ENCODE data around the gene HES1.
A peak's percentile ranks its signal among the peaks of the same experiment; 100 is the strongest.
"Not testable (repeated sequence)": the region's sequence is repeated elsewhere in the genome, so short reads cannot be mapped to it uniquely, and the experiment has no call there.

The HES1 gene

GRCh38 chr3:194121891-194122631 lies 13.9 kb upstream of the HES1 start:
- no peak for DNase-seq (ENCODE audit: low read depth)
- no peak overlapping the region for H3K4me3 ChIP-seq (ENCODE audit: low read depth, low read length)

GRCh38 chr3:194123726-194124125 lies 12.2 kb upstream of the HES1 start:
- no peak for DNase-seq (ENCODE audit: low read depth)
- no peak overlapping the region for H3K4me3 ChIP-seq (ENCODE audit: low read depth, low read length)

GRCh38 chr3:194124193-194124592 lies 11.8 kb upstream of the HES1 start:
- no peak overlapping the region for H3K4me3 ChIP-seq (ENCODE audit: low read depth, low read length)
- DNase-seq (ENCODE audit: low read depth), result no peak

GRCh38 chr3:194125442-194125841 lies 10.5 kb upstream of the HES1 start:
- DNase-seq (ENCODE audit: low read depth), result no peak
- no peak overlapping the region for H3K4me3 ChIP-seq (ENCODE audit: low read depth, low read length)

- no peak for DNase-seq (ENCODE audit: low read depth)
These were observed 9.2 kb upstream of the HES1 start for GRCh38 chr3:194126790-194127189.

GRCh38 chr3:194128202-194128918 lies 7.6 kb upstream of the HES1 start:
- DNase-seq (ENCODE audit: low read depth), result no peak
- H3K4me3 ChIP-seq (ENCODE audit: low read depth, low read length), result no peak overlapping the region

More at GRCh38 chr3:194126790-194127189, 9.2 kb upstream of the HES1 start:
- no peak overlapping the region for H3K4me3 ChIP-seq (ENCODE audit: low read depth, low read length)

GRCh38 chr3:194128919-194129295 lies 7.0 kb upstream of the HES1 start:
- not testable (repeated sequence) for H3K4me3 ChIP-seq (ENCODE audit: low read depth, low read length); DNase-seq (ENCODE audit: low read depth)

- no peak overlapping the region for H3K4me3 ChIP-seq (ENCODE audit: low read depth, low read length)
- DNase-seq (ENCODE audit: low read depth), result no peak
These were observed 6.3 kb upstream of the HES1 start for GRCh38 chr3:194129581-194130133.

GRCh38 chr3:194130188-194130587 lies 5.8 kb upstream of the HES1 start:
- no peak for DNase-seq (ENCODE audit: low read depth)

GRCh38 chr3:194130807-194131589 lies 5.0 kb upstream of the HES1 start:
- no peak for DNase-seq (ENCODE audit: low read depth)
- no peak overlapping the region for H3K4me3 ChIP-seq (ENCODE audit: low read depth, low read length)

More at GRCh38 chr3:194130188-194130587, 5.8 kb upstream of the HES1 start:
- no peak overlapping the region for H3K4me3 ChIP-seq (ENCODE audit: low read depth, low read length)

GRCh38 chr3:194132465-194133286 lies 3.3 kb upstream of the HES1 start:
- H3K4me3 ChIP-seq (ENCODE audit: low read depth, low read length), result no peak overlapping the region
- DNase-seq (ENCODE audit: low read depth), result no peak

GRCh38 chr3:194133661-194134230 lies 2.2 kb upstream of the HES1 start:
- H3K4me3 ChIP-seq (ENCODE audit: low read depth, low read length), result peak overlapping the region; percentile 26
- DNase-seq (ENCODE audit: low read depth), result no peak

- DNase-seq (ENCODE audit: low read depth), result no peak
- H3K4me3 ChIP-seq (ENCODE audit: low read depth, low read length), result peak overlapping the region; percentile 52
These were observed 1.7 kb upstream of the HES1 start for GRCh38 chr3:194134231-194134756.

- DNase-seq (ENCODE audit: low read depth), result peak; percentile 98
- H3K4me3 ChIP-seq (ENCODE audit: low read depth, low read length), result peak overlapping the region; percentile 52
These were observed 1.0 kb upstream of the HES1 start for GRCh38 chr3:194134757-194135515.

GRCh38 chr3:194135516-194135805 lies 487 bp upstream of the HES1 start:
- peak overlapping the region; percentile 52 for H3K4me3 ChIP-seq (ENCODE audit: low read depth, low read length)
- no peak for DNase-seq (ENCODE audit: low read depth)

GRCh38 chr3:194136519-194137007 lies 615 bp downstream of the HES1 start:
- no peak for DNase-seq (ENCODE audit: low read depth)
- peak overlapping the region; percentile 62 for H3K4me3 ChIP-seq (ENCODE audit: low read depth, low read length)

GRCh38 chr3:194137008-194137505 lies 1.1 kb downstream of the HES1 start:
- DNase-seq (ENCODE audit: low read depth), result no peak
- peak overlapping the region; percentile 62 for H3K4me3 ChIP-seq (ENCODE audit: low read depth, low read length)

Measured in skeletal muscle cell (primary cell).